HFF-Myc (cell line): ENCODE measurements around the gene IRX1.

Experiments used
- DNase-seq: peaks from one replicate; pipeline ENCODE4 v3.0.0-alpha.2; 2011; ENCODE audit warnings: low read depth; ENCODE audit errors: extremely low read depth
- H3K4me3 ChIP-seq: replicated peaks from 2 replicates; pipeline ENCODE4 v1.5.1; 2011; ENCODE audit warnings: low read depth, mild to moderate bottlenecking, control low read depth, low read length
- CTCF ChIP-seq: IDR thresholded peaks from 2 replicates; pipeline ENCODE4 v1.5.1; 2012; ENCODE audit warnings: mild to moderate bottlenecking, low read depth, low read length, control low read depth; ENCODE audit errors: missing control alignments

IRX1 gene

GRCh38 chr5:3597167-3598007, 1.8 kb downstream of the IRX1 start:
- DNase-seq, result no peak
- TF ChIP-seq CTCF, result no peak
- H3K4me3 ChIP-seq, result peak overlapping the region; percentile 23; the same call in 1 of the 2 replicates

- H3K4me3 ChIP-seq, result no peak overlapping the region
Measured at GRCh38 chr5:3598207-3598606, 2.6 kb downstream of the IRX1 start.

GRCh38 chr5:3598769-3599211, 3.2 kb downstream of the IRX1 start:
- no peak for DNase-seq
- no peak for TF ChIP-seq CTCF
- no peak overlapping the region for H3K4me3 ChIP-seq

More at GRCh38 chr5:3598207-3598606, 2.6 kb downstream of the IRX1 start:
- no peak for DNase-seq
- TF ChIP-seq CTCF, result no peak

GRCh38 chr5:3599226-3600105, 3.8 kb downstream of the IRX1 start:
- no peak for DNase-seq
- H3K4me3 ChIP-seq, result no peak overlapping the region
- TF ChIP-seq CTCF, result no peak

- no peak for TF ChIP-seq CTCF
- DNase-seq, result no peak
Measured at GRCh38 chr5:3600106-3601060, 4.8 kb downstream of the IRX1 start.

More at GRCh38 chr5:3600106-3601060, 4.8 kb downstream of the IRX1 start:
- no peak overlapping the region for H3K4me3 ChIP-seq
